Stimulated activated CD8-positive, alpha-beta memory T cell treated with anti-CD3 and anti-CD28 coated beads, Interleukin-4, amount 100 ng/mL, for 4 hours (primary cell): ENCODE measurements around the gene PIP5K1C.
A peak's percentile ranks its signal among the peaks of the same experiment; 100 is the strongest.
"Not testable (repeated sequence)": the region's sequence is repeated elsewhere in the genome, so short reads cannot be mapped to it uniquely, and the experiment has no call there.

ENCODE experiments used
- DNase-seq, 2 donors: peaks; one replicate each; pipeline ENCODE4 v3.0.0-alpha.2; 2020; ENCODE audit warnings: low read depth in 2 of 2, low spot score in 1 of 2

The PIP5K1C gene

DNA sequence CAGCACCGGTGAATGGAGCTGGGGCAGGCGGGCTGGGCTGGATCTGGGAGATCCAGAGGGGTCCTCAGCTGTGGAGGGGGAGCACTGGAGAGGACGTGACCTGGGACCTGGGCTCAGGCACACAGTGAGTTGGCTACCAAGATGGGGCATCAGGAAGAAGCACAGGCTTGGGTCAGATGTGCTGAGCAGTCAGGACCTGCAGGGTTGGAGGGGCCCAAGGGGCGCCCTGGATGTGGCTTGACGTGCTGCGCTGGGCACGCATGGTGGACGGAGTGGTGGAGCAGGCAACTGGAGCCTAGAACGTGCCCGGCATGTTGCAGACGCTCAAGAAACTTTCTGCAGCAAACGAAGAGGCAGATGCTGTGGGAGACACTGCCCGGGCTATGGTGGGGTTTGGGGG, 20.7 kb downstream of the PIP5K1C start:
- no peak for DNase-seq

DNA sequence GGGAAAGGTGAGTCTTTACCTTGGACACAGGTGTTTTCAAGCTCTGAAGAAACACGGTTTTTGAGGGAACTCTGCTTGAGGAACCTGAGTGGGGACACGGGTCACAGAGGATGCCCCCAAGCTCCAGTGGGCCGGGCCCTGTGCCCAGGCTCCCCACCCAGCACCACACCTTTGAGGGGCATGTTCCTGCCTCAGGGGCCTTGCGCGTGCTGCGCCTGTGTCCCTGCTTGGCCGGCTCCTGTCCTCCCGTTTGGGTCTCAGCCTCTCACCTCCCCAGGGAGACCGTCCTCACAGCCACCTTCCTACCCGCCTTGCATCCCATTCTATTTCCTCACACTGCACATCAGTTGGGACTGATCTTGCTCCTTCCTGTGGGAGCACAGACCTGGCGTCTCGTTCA, 21.1 kb downstream of the PIP5K1C start:
- no peak for DNase-seq

- DNase-seq, result no peak
Measured at GRCh38 chr19:3678188-3678587, 22.1 kb downstream of the PIP5K1C start.

DNA sequence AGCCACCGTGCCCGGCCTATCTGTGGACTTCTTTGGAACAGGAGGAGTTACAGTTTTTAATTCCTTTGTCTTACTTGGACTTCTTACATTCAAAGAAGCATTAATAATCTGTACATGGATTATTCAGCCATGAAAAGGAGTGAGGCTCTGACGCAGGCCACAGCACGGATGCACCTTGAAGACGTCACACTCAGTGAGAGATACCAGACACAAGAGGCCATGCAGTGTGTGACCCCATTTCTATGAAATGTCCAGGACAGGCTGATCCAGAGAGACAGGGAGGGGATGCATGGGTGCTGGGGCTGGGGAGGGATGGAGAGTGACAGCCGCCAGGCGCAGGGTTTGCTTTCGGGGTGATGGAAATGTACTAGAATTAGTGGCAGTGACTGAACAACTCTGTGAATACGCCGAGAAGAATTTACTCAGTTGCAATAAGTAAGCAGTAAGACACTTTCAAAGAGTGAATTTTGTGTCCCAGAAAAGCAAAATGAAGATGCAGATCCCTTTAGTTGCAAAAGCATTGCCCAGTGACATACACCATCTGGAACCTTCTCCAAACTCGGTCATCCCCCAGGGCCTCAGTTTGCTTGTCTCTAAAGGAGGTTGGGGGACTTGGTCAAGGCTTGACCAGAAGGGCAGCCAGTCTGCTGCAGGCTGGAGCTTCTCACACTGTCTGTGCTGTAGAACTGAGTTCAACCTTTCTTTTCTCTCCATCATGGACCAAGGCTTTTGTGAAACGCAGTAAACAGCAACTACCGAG, 25.3 kb downstream of the PIP5K1C start:
- no peak for DNase-seq

GRCh38 chr19:3673506-3674439, 26.5 kb downstream of the PIP5K1C start:
- no peak for DNase-seq

DNA sequence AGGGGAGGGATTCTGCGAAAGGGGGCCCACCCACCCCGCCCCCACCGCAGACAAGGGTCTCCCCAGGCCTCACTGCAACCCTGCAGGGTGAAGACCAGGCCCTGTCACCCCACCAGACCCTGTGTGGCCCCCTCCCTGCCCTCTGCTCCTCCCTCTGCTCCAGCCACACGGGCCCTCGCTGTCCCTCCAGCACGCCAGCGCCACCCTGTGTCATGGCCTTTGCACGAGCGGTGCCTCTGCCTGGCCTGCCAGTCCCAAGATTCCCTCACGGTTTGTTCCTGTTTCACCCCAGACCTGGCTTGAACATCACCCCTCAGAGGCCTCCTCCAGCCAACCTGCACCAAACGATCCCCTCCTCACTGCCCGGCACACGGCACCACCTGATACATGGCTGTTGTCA, 27.3 kb downstream of the PIP5K1C start:
- DNase-seq, result no peak

- DNase-seq, result no peak
Measured at GRCh38 chr19:3672575-3672948, 27.7 kb downstream of the PIP5K1C start.

DNA sequence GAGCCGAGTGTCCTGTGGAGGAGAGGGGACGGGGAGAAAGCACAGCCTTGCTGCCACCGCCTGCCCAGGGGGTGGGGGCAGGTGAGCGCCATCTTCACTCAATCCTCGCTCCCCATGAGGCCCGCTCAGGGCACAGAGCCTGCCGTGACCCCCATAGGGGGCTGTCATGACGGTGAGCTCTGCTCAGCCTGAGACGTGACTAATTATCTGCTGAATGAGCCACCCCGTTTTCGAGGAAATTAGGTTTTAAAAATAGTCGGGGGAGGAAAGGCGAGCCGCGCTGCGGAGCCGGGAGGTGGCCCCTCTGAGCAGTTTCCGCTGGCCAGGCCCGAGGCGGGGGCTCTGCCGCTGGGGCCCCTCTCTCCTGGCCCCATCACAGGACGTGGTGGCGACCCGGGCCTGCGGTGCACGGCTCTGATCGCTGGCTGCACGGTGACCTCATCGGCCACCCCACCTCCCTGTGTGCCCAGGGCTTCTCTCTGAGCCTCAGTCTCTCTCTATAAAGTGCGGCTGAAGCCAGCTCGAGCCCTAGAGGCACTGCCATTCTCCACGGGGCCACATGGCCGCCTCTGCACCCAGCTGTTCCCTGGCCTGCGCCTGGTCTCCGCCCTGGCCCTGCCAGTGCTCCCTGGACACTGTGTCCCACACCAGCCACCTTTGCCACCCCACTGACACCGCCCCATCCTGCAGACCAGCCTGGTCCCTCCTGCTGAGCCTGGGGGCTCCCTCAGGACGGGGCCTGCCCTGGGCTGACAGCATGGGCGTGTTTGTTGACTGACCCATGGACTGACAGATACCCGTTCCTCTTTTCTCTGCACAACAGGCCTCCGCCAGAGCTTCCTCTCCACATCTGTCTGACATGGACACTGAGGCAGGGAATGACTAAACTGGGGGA, 28.3 kb downstream of the PIP5K1C start:
- no peak for DNase-seq

DNA sequence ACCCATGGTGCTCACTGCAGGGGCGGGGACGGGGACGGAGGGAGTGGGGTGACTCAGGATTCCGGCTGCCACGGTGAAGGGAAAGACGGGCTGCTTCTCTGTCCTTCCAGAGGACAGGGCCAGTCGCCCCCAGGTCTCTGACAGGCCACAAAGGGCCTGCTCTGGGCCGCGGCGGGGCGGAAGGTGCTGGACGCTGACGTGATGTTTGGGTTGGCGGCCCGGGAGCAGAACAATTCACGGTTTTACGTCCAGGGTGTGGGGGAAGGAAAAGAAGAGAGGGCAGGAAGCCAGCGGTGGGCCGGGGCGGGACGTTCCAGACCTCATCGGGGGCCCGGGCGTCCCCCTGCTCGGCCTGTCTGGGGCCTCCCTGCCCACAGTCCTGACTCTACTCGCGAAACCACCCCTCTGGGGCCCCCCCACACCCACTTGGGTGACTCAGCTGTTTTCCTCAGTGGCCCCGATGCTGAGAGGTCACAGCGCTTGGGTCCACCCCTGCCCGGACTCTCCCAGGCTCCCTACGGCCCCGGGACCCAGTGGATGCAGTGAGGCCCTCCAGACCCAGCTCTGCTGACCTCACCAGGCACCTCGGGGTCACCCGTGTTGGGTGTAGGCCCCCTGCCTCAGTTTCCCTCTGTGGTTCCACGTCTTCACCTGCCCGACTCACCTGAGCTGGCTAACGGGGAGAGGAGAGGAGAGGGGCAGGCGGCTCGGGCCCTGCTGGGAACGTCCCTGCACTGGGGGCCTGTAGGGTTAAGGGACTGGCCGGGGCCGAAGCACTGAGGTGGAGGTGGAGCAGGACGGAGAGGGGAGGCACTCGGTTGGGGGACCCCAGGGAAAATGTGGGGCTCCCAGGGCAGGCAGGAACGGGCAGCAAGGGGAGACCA, 29.2 kb downstream of the PIP5K1C start:
- peak in 1 of 2 donors; percentile 32 for DNase-seq

GRCh38 chr19:3669947-3670795, 30.1 kb downstream of the PIP5K1C start:
- no peak for DNase-seq

DNA sequence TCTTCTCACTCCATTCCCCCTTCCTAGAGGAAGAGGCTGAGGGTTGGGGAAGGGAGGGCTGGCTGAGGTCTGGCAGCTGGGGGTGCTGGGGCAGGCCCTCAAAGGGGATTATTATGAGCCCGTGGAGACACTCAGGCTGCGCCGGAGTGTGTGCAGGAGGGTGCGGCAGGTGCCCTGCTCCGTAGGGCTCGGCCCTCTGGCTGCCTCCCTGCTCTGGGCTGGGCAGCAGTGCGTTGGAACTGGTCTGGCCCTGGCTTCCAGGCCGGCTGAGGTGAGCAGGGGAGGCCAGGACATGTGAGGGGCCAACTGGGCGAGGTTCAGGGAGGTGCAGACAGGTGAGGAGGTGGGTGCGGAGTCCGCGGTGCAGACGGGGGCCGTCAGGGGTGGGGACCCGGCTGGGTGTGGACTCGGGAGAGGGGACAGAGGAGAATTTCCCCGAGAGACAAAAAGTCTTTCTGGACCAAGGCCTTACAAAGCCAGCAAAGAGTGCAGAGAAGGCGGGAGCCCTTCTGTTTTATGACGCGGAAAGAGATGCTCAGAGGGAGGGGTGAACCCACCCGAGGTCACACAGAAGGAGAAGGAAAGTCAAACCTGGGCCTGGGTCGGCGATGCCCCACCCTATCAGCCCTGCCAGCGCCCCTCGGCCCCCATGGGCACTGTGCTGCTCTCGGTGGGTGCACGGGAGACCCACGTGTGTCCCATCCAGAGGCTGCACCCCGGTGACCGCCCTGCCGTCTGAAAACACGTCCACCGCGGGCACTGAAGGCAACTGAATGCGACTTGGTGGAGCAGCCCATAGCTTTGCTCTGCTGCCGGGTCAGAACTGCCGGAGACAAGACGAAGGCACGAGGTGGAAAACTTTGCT, 31.0 kb downstream of the PIP5K1C start:
- DNase-seq, result no peak

DNA sequence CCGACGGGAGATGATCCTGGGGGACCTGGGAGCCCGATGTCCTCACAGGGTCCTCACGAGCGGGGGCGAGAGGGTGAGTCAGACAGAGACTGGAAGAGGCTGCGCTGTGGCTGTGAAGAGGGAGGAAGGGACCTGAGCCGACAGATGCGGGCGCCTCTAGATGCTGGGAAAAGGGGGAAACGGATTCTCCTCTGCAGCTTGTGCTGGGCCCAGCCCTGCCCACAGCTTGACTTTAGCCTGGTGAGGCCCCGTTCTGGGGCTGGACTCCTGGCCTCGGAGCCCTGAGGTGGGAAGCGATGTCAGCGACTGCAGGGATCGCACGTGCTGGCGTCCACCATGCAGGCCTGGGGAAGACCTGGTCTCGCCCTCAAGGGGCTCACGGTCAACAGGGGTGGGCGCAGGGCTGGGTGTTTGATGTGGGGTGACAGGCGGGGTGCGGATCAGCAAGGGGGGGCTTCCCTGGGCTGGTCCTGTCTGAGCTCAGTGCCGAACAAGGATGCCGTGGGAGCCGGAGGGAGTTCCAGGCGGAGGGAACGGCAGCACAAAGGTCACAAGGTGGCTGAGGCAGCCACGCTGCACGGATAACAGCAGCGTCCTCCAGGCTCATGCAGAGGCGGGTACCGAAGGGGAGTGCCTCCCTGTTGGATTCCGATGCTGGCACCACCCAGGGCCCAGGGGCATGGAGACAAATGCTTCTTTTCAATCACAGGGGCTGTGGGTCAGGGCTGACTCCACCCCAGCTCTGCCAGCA, 31.8 kb downstream of the PIP5K1C start:
- DNase-seq, result no peak

- DNase-seq, result no peak
Measured at GRCh38 chr19:3667766-3668165, 32.5 kb downstream of the PIP5K1C start.

GRCh38 chr19:3667037-3667638, 33.1 kb downstream of the PIP5K1C start:
- no peak for DNase-seq

GRCh38 chr19:3666545-3666856, 33.8 kb downstream of the PIP5K1C start:
- not testable (repeated sequence) for DNase-seq

DNA sequence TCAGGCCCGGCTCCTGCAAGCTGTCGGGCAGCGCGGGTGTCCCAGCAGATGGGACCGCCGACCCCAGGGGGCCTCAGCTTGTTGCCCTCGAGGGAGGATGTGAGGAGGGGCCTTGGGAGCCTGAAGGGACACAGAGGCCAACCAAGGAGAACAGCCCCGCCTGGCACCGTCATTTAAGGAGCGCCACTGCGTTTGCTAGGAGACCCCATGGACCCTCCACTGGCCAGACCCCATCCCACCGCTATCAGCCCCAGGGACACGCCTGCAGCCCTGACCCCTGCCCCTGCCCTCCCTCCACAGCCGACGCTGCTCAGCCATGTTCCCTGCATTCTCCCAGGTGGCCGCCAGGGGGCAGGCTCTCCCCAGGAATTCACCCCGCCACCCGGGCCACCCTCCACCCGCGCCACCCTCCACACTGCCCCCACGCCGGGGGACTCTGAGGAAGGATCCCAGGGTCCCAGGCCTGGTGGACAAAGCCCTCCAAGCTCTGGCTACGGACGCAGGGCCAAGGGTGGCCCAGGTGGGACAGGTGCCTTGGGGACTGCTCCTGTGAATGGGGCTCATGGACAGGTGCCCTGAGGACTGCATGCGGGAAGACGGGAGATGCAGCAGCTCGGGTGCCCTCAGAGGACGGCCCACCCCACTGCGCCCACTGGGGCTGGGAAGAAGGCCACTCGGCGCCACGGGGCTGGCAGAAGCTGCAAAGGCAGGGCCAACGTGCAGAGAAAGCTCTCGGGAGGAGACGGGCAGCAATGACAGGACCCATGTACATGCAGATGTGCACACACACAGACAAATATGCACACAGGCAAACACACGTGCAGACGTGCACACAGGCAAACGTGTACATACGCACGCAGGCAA, 34.4 kb downstream of the PIP5K1C start:
- DNase-seq, result peak; percentile 45 to 69
